Adipose tissue (tissue), 3 donors: ENCODE data around the gene ABHD18. TPM values are rescaled to one million over a fixed set of nuclear protein-coding genes. Genes with fewer than 3 reads are reported as not detected.
"Not testable (repeated sequence)": the region's sequence is repeated elsewhere in the genome, so short reads cannot be mapped to it uniquely, and the experiment has no call there.

Experiments
- H3K27ac ChIP-seq: one replicate; pipeline ENCODE4 v1.5.1; 2013; ENCODE audit warnings: low read depth, low read length
- WGBS, 3 donors: extraction: QIAGEN DNeasy Blood & Tissue Kit; methylation state at CpG; one replicate each; pipeline ENCODE4 v1.1.7; 2013; 5-methylcytosine and 5-hydroxymethylcytosine counted together
- polyA plus RNA-seq, 3 donors: library from polyadenylated mRNA; stranded (reverse); fragments of 200-250 nt; gene quantifications; one replicate each; pipeline ENCODE4 v1.2.3, GENCODE V29; 2013
- donor health status: healthy with polysubstance abuse.
- donor health status: Bipolar disorder and iron deficiency.
- donor health status: healthy.

Gene ABHD18
- polyA plus RNA-seq, 3 donors, result 2.8 to 4.4 (median 3.0) TPM

- 98 to 100% (median 99%) methylated on average over 2 of the region's 2 CpGs for WGBS, 3 donors
Observed at GRCh38 chr4:127978930-127979329, 13.7 kb downstream of the ABHD18 start.

GRCh38 chr4:127982445-127982844 lies 17.2 kb downstream of the ABHD18 start:
- 89 to 99% (median 98%) methylated on average over 2 of the region's 2 CpGs for WGBS, 3 donors
- no peak overlapping the region for H3K27ac ChIP-seq

More at GRCh38 chr4:127978930-127979329, 13.7 kb downstream of the ABHD18 start:
- no peak overlapping the region for H3K27ac ChIP-seq

GRCh38 chr4:127985989-127986388 lies 20.8 kb downstream of the ABHD18 start:
- 94 to 100% (median 98%) methylated on average over 1 of the region's 1 CpG for WGBS, 3 donors
- no peak overlapping the region for H3K27ac ChIP-seq

GRCh38 chr4:127988638-127989037 lies 23.4 kb downstream of the ABHD18 start:
- H3K27ac ChIP-seq, result no peak overlapping the region
- WGBS, 3 donors, result 77 to 95% (median 82%) methylated on average over 6 of the region's 6 CpGs

GRCh38 chr4:127993151-127993550 lies 27.9 kb downstream of the ABHD18 start:
- H3K27ac ChIP-seq, result no peak overlapping the region

GRCh38 chr4:127995776-127996175 lies 30.6 kb downstream of the ABHD18 start:
- no peak overlapping the region for H3K27ac ChIP-seq
- WGBS, 3 donors, result 65 to 100% (median 77%) methylated on average over 1 of the region's 1 CpG

More at GRCh38 chr4:127993151-127993550, 27.9 kb downstream of the ABHD18 start:
- WGBS, 3 donors, result 51 to 84% (median 61%) methylated on average over 2 of the region's 2 CpGs

GRCh38 chr4:127996521-127996920 lies 31.3 kb downstream of the ABHD18 start:
- WGBS, 3 donors, result 94 to 98% (median 97%) methylated on average over 6 of the region's 6 CpGs
- H3K27ac ChIP-seq, result not testable (repeated sequence)

- no peak overlapping the region for H3K27ac ChIP-seq
- 84 to 85% (median 85%) methylated on average over 8 of the region's 8 CpGs for WGBS, 3 donors
Observed at GRCh38 chr4:127997534-127998388, 32.6 kb downstream of the ABHD18 start.

GRCh38 chr4:128006592-128006991 lies 41.4 kb downstream of the ABHD18 start:
- 92 to 94% (median 92%) methylated on average over 5 of the region's 5 CpGs for WGBS, 3 donors
- H3K27ac ChIP-seq, result no peak overlapping the region

- H3K27ac ChIP-seq, result no peak overlapping the region
- WGBS, 3 donors, result 81 to 86% (median 81%) methylated on average over 3 of the region's 3 CpGs
Observed at GRCh38 chr4:128009428-128009827, 44.2 kb downstream of the ABHD18 start.

GRCh38 chr4:128025319-128025718 lies 60.1 kb downstream of the ABHD18 start:
- H3K27ac ChIP-seq, result no peak overlapping the region

GRCh38 chr4:128029907-128030306 lies 64.7 kb downstream of the ABHD18 start:
- no peak overlapping the region for H3K27ac ChIP-seq
- 96 to 99% (median 98%) methylated on average over 4 of the region's 4 CpGs for WGBS, 3 donors

- 82 to 90% (median 89%) methylated on average over 3 of the region's 3 CpGs for WGBS, 3 donors
- H3K27ac ChIP-seq, result no peak overlapping the region
Observed at GRCh38 chr4:128031756-128032384, 66.7 kb downstream of the ABHD18 start.

- WGBS, 3 donors, result 81 to 98% (median 88%) methylated on average over 1 of the region's 1 CpG
- H3K27ac ChIP-seq, result no peak overlapping the region
Observed at GRCh38 chr4:128039568-128039967, 74.4 kb downstream of the ABHD18 start.

GRCh38 chr4:128047019-128047418 lies 81.8 kb downstream of the ABHD18 start:
- H3K27ac ChIP-seq, result not testable (repeated sequence)
- WGBS, 3 donors, result 82 to 90% (median 89%) methylated on average over 9 of the region's 9 CpGs

GRCh38 chr4:128047514-128047913 lies 82.3 kb downstream of the ABHD18 start:
- not testable (repeated sequence) for H3K27ac ChIP-seq
- WGBS, 3 donors, result 97 to 99% (median 98%) methylated on average over 13 to 31 of the region's 34 CpGs

- WGBS, 3 donors, result 84 to 88% (median 86%) methylated on average over 10 of the region's 10 CpGs
Observed at GRCh38 chr4:128051229-128051628, 86.0 kb downstream of the ABHD18 start.

GRCh38 chr4:128054907-128055306 lies 89.7 kb downstream of the ABHD18 start:
- H3K27ac ChIP-seq, result not testable (repeated sequence)
- 89 to 96% (median 94%) methylated on average over 9 of the region's 9 CpGs for WGBS, 3 donors

More at GRCh38 chr4:128051229-128051628, 86.0 kb downstream of the ABHD18 start:
- H3K27ac ChIP-seq, result not testable (repeated sequence)

- not testable (repeated sequence) for H3K27ac ChIP-seq
- WGBS, 3 donors, result 96% methylated on average over 10 of the region's 10 CpGs
Observed at GRCh38 chr4:128055441-128056206, 90.4 kb downstream of the ABHD18 start.
